Gastroesophageal sphincter (tissue), 3 donors: Measurements from ENCODE around the gene IFNGR1.

Experiments
- POLR2AphosphoS5 ChIP-seq: sonication (generic); formaldehyde crosslinking; IDR thresholded peaks from one replicate; pipeline ENCODE4 v1.6.1; 2017; ENCODE audit warnings: antibody characterized with exemption
- TF ChIP-seq, protein P1 (sequence below), 4 experiments: fragments of 200-600 bp in 2 of 4; fragments of 450-650 bp in 2 of 4; sonication (generic) in 1 of 4; IDR thresholded peaks; one replicate each; pipeline ENCODE4 v1.5.1; 2017 to 2019; ENCODE audit warnings: antibody characterized with exemption in 4 of 4, mild to moderate bottlenecking in 2 of 4, moderate library complexity in 2 of 4

DNA sequence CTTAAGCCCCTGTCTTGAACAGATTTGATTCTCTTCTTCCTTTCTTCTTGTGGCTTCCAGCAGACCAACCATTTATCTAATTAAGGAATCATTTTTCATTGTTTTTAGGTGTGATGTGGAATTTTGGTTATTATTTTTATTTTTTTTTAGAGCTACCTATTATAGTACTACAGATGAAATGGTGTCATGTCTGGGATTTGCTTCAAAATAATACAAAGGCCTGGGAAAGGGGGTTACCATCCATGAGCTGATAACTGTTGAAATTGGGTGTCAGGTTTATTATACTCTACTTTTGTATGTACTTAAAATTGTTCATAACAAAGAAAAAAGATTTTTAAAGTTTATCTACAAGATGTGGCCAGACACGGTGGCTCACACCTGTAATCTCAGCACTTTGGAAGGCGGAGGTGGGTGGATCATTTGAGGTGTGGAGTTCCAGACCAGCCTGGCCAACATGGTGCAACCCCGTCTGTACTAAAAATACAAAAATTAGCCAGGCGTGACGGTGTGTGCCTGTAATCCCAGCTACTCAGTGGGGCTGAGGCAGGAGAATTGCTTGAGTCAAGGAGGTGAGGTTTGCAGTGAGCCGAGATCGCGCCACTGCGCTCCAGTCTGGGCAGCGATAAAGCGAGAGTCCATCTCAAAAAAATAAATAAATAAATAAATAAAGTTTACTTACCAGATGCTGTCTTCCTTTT lies 46.3 kb downstream of the IFNGR1 start:
- TF ChIP-seq, protein P1, sequence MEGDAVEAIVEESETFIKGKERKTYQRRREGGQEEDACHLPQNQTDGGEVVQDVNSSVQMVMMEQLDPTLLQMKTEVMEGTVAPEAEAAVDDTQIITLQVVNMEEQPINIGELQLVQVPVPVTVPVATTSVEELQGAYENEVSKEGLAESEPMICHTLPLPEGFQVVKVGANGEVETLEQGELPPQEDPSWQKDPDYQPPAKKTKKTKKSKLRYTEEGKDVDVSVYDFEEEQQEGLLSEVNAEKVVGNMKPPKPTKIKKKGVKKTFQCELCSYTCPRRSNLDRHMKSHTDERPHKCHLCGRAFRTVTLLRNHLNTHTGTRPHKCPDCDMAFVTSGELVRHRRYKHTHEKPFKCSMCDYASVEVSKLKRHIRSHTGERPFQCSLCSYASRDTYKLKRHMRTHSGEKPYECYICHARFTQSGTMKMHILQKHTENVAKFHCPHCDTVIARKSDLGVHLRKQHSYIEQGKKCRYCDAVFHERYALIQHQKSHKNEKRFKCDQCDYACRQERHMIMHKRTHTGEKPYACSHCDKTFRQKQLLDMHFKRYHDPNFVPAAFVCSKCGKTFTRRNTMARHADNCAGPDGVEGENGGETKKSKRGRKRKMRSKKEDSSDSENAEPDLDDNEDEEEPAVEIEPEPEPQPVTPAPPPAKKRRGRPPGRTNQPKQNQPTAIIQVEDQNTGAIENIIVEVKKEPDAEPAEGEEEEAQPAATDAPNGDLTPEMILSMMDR (IDR thresholded peaks at IDR 0.05) = no peak
- no peak for TF ChIP-seq POLR2AphosphoS5
